GM12878 (cell line): ENCODE measurements around the gene ABCC11. TPM values are rescaled to one million over a fixed set of nuclear protein-coding genes. Genes with fewer than 3 reads are reported as not detected.

Experiments
- ATAC-seq: fragments of 200-7000 bp; cut with Tn5 transposase; 3 replicates; pipeline ENCODE4 v1.9.1; 2020; ENCODE audit warnings: mild to moderate bottlenecking, moderate library complexity
- BruUV-seq: library from RNA; stranded (reverse); fragments of 400-500 nt; replicated peaks from 2 replicates; lab custom pipeline; 2021; lab: Mats Ljungman, UMichigan
- CTCF ChIA-PET: fragments of 300-600 bp; sonication (Branson Sonifier 250); formaldehyde crosslinking; extraction: SDS; loops from one replicate; lab custom pipeline; 2021; ENCODE audit warnings: inconsistent platforms; lab: Yijun Ruan, JAX
- POLR2A ChIA-PET: fragments of 350-600 bp; formaldehyde crosslinking; extraction: SDS; loops from one replicate; lab custom pipeline; 2021; ENCODE audit warnings: inconsistent platforms; lab: Charles Lee
- RAD21 ChIA-PET: fragments of 300-600 bp; sonication (Branson Sonifier 250); formaldehyde crosslinking; loops from one replicate; lab custom pipeline; 2023; ENCODE audit warnings: antibody characterized with exemption; ENCODE audit not compliant: unreplicated experiment; lab: Charles Lee
- SMC1A ChIA-PET: fragments of 300-600 bp; sonication (Branson Sonifier 250); formaldehyde crosslinking; loops from one replicate; lab custom pipeline; 2023; ENCODE audit not compliant: unreplicated experiment, uncharacterized antibody; lab: Charles Lee
- DNase-seq: peaks from one replicate; pipeline ENCODE4 v3.0.0-alpha.2; 2011; ENCODE audit warnings: low read depth, low spot score
- FAIRE-seq: peaks from 3 replicates; lab custom pipeline; 2011; peaks lifted over from hg19 to GRCh38; lab: Jason Lieb, UNC
- H2AFZ ChIP-seq: 2 replicates; pipeline ENCODE4 v1.6.0; 2011; ENCODE audit warnings: low read depth, low read length, control low read depth; ENCODE audit not compliant: control insufficient read depth
- H3K27ac ChIP-seq: 2 replicates; pipeline ENCODE4 v1.5.1; 2011; ENCODE audit warnings: control low read depth; ENCODE audit not compliant: control insufficient read depth, insufficient read depth
- H3K27me3 ChIP-seq, 2 experiments: replicated peaks in 1 of 2; 2 replicates each; pipeline versions ENCODE4 v1.6.0 to v1.6.1; 2011; ENCODE audit warnings: low read length in 1 of 2; ENCODE audit not compliant: control insufficient read depth in 2 of 2, insufficient read depth in 2 of 2
- H3K36me3 ChIP-seq, 2 experiments: 2 replicates each; pipeline ENCODE4 v1.5.1; 2011; ENCODE audit warnings: low read length in 1 of 2; ENCODE audit not compliant: control insufficient read depth in 2 of 2, insufficient read depth in 2 of 2
- H3K4me1 ChIP-seq: 2 replicates; pipeline ENCODE4 v1.6.1; 2011; ENCODE audit warnings: mild to moderate bottlenecking, low read length, moderate library complexity, mixed read lengths; ENCODE audit not compliant: control insufficient read depth, insufficient read depth
- H3K4me2 ChIP-seq: 2 replicates; pipeline ENCODE4 v1.6.0; 2011; ENCODE audit warnings: control low read depth; ENCODE audit not compliant: control insufficient read depth, insufficient read depth
- H3K4me3 ChIP-seq: fragments of 200-600 bp; sonication (generic); 2 replicates; pipeline ENCODE4 v1.5.1; 2016
- H3K79me2 ChIP-seq: 2 replicates; pipeline ENCODE4 v1.6.0; 2011; ENCODE audit warnings: low read length; ENCODE audit not compliant: control insufficient read depth, insufficient read depth
- H3K9ac ChIP-seq: 2 replicates; pipeline ENCODE4 v1.8.0; 2011; ENCODE audit warnings: low read length, control low read depth, mixed read lengths; ENCODE audit not compliant: control insufficient read depth, insufficient read depth
- H3K9me3 ChIP-seq: replicated peaks from 3 replicates; pipeline ENCODE4 v1.5.1; 2011; ENCODE audit warnings: mild to moderate bottlenecking, low read length; ENCODE audit not compliant: control insufficient read depth, insufficient read depth
- H4K20me1 ChIP-seq: 2 replicates; pipeline ENCODE4 v1.6.0; 2011; ENCODE audit not compliant: control insufficient read depth, insufficient read depth
- CBX3 ChIP-seq: fragments of 200-600 bp; sonication (generic); IDR thresholded peaks from 2 replicates; pipeline ENCODE4 v1.6.1; 2016; ENCODE audit warnings: low read depth, borderline replicate concordance
- WGBS: methylation state at CpG from one replicate; pipeline ENCODE4 v1.1.6; 2016; ENCODE audit warnings: low lambda C conversion rate; ENCODE audit not compliant: insufficient replicate concordance, insufficient coverage; ENCODE audit errors: missing lambda C conversion rate; 5-methylcytosine and 5-hydroxymethylcytosine counted together
- in situ Hi-C: fragments of 300-500 bp; cut with MboI; formaldehyde crosslinking; loops from 9 replicates; pipeline ENCODE4 v1.14.3; 2018; ENCODE audit warnings: mixed read lengths
- intact Hi-C: fragments of 100-400 bp; cut with micrococcal nuclease; formaldehyde crosslinking; loops from one replicate; pipeline ENCODE4 v1.14.2; 2022; ENCODE audit not compliant: unreplicated experiment
- polyA plus RNA-seq, 11 experiments: library from polyadenylated mRNA; depleted of rRNA in 4 of 11; unstranded in 6 of 11; stranded (reverse) in 5 of 11; fragments of >200 nt; fragmentation: Nextera tagmentation in 4 of 11; fragmentation: Illumina TruSeq in 1 of 11; extraction: Ambion mirVana in 4 of 11; extraction: Trizol in 1 of 11; gene quantifications; 1 replicate in 1 of 11; 2 replicates in 10 of 11; pipeline versions ENCODE4 v1.2.1 to v1.2.3, GENCODE V29; 2011 to 2016; ENCODE audit warnings: inconsistent platforms in 2 of 11, missing spikeins in 2 of 11, low read depth in 1 of 11
- total RNA-seq, 4 experiments: library from RNA; depleted of rRNA in 3 of 4; stranded (reverse); fragments of >200 nt in 3 of 4; fragmentation: Illumina TruSeq in 1 of 4; extraction: Trizol in 1 of 4; gene quantifications; 2 replicates each; pipeline versions ENCODE4 v1.2.1 to v1.2.3, GENCODE V29; 2013 to 2021
- TF ChIP-seq, protein P1 (sequence below): fragments of 450-650 bp; formaldehyde crosslinking; IDR thresholded peaks from 2 replicates; pipeline ENCODE4 v1.5.0; 2022; ENCODE audit warnings: mild to moderate bottlenecking, missing genetic modification characterization

Gene ABCC11
- total and polyA plus RNA-seq, 10 of the 15 experiments (the other 5 are each of a cell fraction or from before 2014, with no cell fraction given): 0.04 to 0.20 (median 0.10) TPM; not detected in 6

DNA sequence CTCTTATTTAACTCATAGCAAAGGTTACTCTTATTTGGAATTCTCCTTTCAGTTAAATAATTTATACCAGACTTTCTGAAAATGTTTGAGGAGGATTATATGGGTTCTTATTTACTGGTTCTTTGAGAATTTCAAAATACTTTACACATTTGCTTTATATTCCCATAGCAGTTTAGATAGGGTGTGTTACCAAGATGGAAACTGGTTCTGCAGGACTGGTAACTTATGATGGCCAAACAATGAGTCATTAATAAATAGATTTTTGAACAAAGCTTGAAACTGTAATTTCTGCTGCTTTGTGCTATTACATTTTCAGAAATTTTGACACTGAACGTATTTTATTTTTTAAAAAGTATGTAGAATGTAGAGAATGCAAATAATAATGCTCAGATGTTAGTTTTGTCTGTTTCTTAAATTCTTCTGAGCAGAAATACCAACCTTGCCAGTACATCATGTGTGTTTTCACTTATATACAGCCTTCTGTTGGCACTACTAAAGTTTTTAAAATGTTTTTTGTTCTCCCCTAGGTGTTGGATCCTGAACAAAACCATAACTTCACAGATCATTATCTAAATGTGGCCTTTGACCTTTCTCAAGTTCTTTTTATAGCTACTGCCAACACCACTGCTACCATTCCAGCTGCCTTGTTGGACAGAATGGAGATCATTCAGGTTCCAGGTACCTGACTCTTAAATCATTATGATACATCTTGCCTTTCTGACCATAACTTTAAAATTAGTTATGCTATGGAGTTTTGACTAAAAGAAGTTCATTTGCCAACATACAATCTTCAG, 48.3 kb upstream of the ABCC11 start:
- Histone ChIP-seq H3K4me3 (no peak overlapping the region), H3K4me1 (no peaks in the 10 kb centered on the region), H3K9ac (no peak overlapping the region), H3K36me3 (peaks cover under 1 to 15% of the 10 kb centered on the region in 2 experiments; a peak in 2 of 4 replicates), H3K27me3 (no peaks in the 10 kb centered on the region), H3K27ac (no peak overlapping the region), H2AFZ (no peak overlapping the region), H3K4me2 (no peak overlapping the region), H4K20me1 (no peaks in the 10 kb centered on the region), H3K79me2 (no peaks in the 10 kb centered on the region), H3K9me3 (no peaks in the 10 kb centered on the region)
- no peak for DNase-seq
- intact Hi-C loops: loop anchor here (5.0 kb wide), 1 partner anchor 337 kb away; no protein-coding TSS in a partner anchor
- ChIA-PET RAD21 (interaction anchor here (1.2 kb wide), 1 partner anchor 334 kb away, joined by 3 read pairs; no protein-coding TSS in a partner anchor), SMC1A (no interaction called here), CTCF (interaction anchor here (1.3 kb wide), 2 partner anchors 328 to 1366 kb away, joined by 3 to 6 read pairs; no protein-coding TSS in a partner anchor), POLR2A (no interaction called here)
- BruUV-seq: no TSS peak
- ATAC-seq: no peak
- in situ Hi-C loops: no loop called here
- TF ChIP-seq CBX3: no peak
- TF ChIP-seq, protein P1, sequence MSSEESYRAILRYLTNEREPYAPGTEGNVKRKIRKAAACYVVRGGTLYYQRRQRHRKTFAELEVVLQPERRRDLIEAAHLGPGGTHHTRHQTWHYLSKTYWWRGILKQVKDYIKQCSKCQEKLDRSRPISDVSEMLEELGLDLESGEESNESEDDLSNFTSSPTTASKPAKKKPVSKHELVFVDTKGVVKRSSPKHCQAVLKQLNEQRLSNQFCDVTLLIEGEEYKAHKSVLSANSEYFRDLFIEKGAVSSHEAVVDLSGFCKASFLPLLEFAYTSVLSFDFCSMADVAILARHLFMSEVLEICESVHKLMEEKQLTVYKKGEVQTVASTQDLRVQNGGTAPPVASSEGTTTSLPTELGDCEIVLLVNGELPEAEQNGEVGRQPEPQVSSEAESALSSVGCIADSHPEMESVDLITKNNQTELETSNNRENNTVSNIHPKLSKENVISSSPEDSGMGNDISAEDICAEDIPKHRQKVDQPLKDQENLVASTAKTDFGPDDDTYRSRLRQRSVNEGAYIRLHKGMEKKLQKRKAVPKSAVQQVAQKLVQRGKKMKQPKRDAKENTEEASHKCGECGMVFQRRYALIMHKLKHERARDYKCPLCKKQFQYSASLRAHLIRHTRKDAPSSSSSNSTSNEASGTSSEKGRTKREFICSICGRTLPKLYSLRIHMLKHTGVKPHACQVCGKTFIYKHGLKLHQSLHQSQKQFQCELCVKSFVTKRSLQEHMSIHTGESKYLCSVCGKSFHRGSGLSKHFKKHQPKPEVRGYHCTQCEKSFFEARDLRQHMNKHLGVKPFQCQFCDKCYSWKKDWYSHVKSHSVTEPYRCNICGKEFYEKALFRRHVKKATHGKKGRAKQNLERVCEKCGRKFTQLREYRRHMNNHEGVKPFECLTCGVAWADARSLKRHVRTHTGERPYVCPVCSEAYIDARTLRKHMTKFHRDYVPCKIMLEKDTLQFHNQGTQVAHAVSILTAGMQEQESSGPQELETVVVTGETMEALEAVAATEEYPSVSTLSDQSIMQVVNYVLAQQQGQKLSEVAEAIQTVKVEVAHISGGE: no peak
- no peak for FAIRE-seq
- WGBS: 36% methylated on average over 1 of the region's 1 CpG
